K562 (cell line): ENCODE measurements around the gene SERPINH1. TPM values are rescaled to one million over a fixed set of nuclear protein-coding genes. Genes with fewer than 3 reads are reported as not detected.

ENCODE experiments used
- E2F3 ChIP-seq: fragments of 250-450 bp; sonication (Bioruptor Pico); IDR thresholded peaks from 2 replicates; pipeline ENCODE4 v1.4.0; 2020; ENCODE audit warnings: mild to moderate bottlenecking
- FOXK1 ChIP-seq: sonication (generic); formaldehyde crosslinking; IDR thresholded peaks from 2 replicates; pipeline ENCODE4 v1.8.0; 2022; ENCODE audit warnings: missing genetic modification reagents, mild to moderate bottlenecking, borderline replicate concordance
- HDAC3 ChIP-seq: fragments of 450-650 bp; IDR thresholded peaks from 2 replicates; pipeline ENCODE4 v1.6.1; 2018; ENCODE audit warnings: borderline replicate concordance, mild to moderate bottlenecking, moderate library complexity; ENCODE audit not compliant: partially characterized antibody
- MEF2D ChIP-seq: conservative IDR thresholded peaks from 2 replicates; pipeline ENCODE4 v1.6.1; 2016; ENCODE audit warnings: low read depth, missing genetic modification characterization, missing compliant biosample characterization
- NKRF ChIP-seq: fragments of 450-650 bp; IDR thresholded peaks from 2 replicates; pipeline ENCODE4 v1.6.1; 2016; ENCODE audit warnings: borderline replicate concordance
- PHB2 ChIP-seq: fragments of 450-650 bp; IDR thresholded peaks from 2 replicates; pipeline ENCODE4 v1.6.1; 2017; ENCODE audit warnings: low read depth
- PTRF ChIP-seq: fragments of 450-650 bp; IDR thresholded peaks from 2 replicates; pipeline ENCODE4 v1.6.1; 2016; ENCODE audit warnings: mild to moderate bottlenecking, missing genetic modification characterization, missing compliant biosample characterization
- RHOXF2B ChIP-seq: fragments of 250-450 bp; sonication (Bioruptor Pico); conservative IDR thresholded peaks from 2 replicates; pipeline ENCODE4 v1.5.1; 2021
- TEAD1 ChIP-seq, 2 experiments: fragments of 450-650 bp in 1 of 2; sonication (generic) in 1 of 2; formaldehyde crosslinking; IDR thresholded peaks; 2 replicates each; pipeline versions ENCODE4 v1.4.0 to v1.8.0; 2020 to 2022; ENCODE audit warnings: mild to moderate bottlenecking in 2 of 2, missing genetic modification reagents in 1 of 2
- TRIM24 ChIP-seq, 2 experiments: fragments of 450-650 bp; IDR thresholded peaks; 2 replicates each; pipeline ENCODE4 v1.6.1; 2016
- ZC3H11A ChIP-seq: IDR thresholded peaks from 2 replicates; pipeline ENCODE4 v1.6.1; 2012; ENCODE audit warnings: low read depth, low read length, improper control_type of control experiment
- ZNF146 ChIP-seq: IDR thresholded peaks from one replicate; pipeline ENCODE4 v1.6.1; 2018; ENCODE audit warnings: missing compliant biosample characterization; ENCODE audit not compliant: unreplicated experiment
- ZNF280A ChIP-seq: fragments of 450-650 bp; IDR thresholded peaks from 2 replicates; pipeline ENCODE4 v1.6.1; 2018; ENCODE audit warnings: mild to moderate bottlenecking, low read depth; ENCODE audit not compliant: partially characterized antibody
- ZNF318 ChIP-seq, 2 experiments: fragments of 450-650 bp; IDR thresholded peaks; 2 replicates each; pipeline ENCODE4 v1.6.1; 2016; ENCODE audit warnings: mild to moderate bottlenecking in 2 of 2, borderline replicate concordance in 1 of 2, low read depth in 1 of 2, moderate library complexity in 1 of 2
- ZSCAN29 ChIP-seq: fragments of 450-650 bp; IDR thresholded peaks from 2 replicates; pipeline ENCODE4 v1.6.1; 2017
- polyA plus RNA-seq, 8 experiments: library from polyadenylated mRNA; depleted of rRNA in 4 of 8; stranded (reverse) in 5 of 8; unstranded in 3 of 8; fragments of >200 nt; fragmentation: Nextera tagmentation in 2 of 8; fragmentation: Illumina TruSeq in 1 of 8; extraction: Ambion mirVana in 2 of 8; extraction: Trizol in 1 of 8; gene quantifications; 2 replicates each; pipeline versions ENCODE4 v1.2.1 to v1.2.3, GENCODE V29; 2011 to 2014; ENCODE audit warnings: inconsistent platforms in 1 of 8, missing spikeins in 1 of 8
- total RNA-seq, 7 experiments: library from RNA; depleted of rRNA in 6 of 7; stranded (reverse); fragments of >200 nt in 6 of 7; fragmentation: Illumina TruSeq in 2 of 7; extraction: Trizol in 2 of 7; gene quantifications; 2 replicates each; pipeline versions ENCODE4 v1.2.1 to v1.2.3, GENCODE V29; 2011 to 2021; ENCODE audit warnings: low replicate concordance in 1 of 7

The SERPINH1 gene
- total and polyA plus RNA-seq, 9 of the 15 experiments (the other 6 are each of a cell fraction or from before 2014, with no cell fraction given) = 2.8 to 106 (median 67.9) TPM

- peak in 1 of 2 experiments; percentile 17; a peak in 1 of 4 replicates for TF ChIP-seq ZNF318 (IDR thresholded peaks at IDR 0.05; ENCODE audit: borderline replicate concordance in 1 of 2, low read depth in 1 of 2)
- TF ChIP-seq PHB2 = peak; percentile 80; the same call in 1 of the 2 replicates
- TF ChIP-seq E2F3 = peak; percentile 95
- no peak for TF ChIP-seq ZNF146 (CRISPR knock-in tag)
- TF ChIP-seq ZC3H11A = no peak
- TF ChIP-seq FOXK1 (CRISPR knock-in tag) = no peak
- no peak for TF ChIP-seq ZSCAN29
- peak; percentile 16; the same call in 1 of the 2 replicates for TF ChIP-seq NKRF
- TF ChIP-seq TRIM24 (IDR thresholded peaks at IDR 0.05) = peak; percentile 77 to 82
- TF ChIP-seq PTRF (tag) = no peak
- no peak for TF ChIP-seq TEAD1 (CRISPR knock-in tag; IDR thresholded peaks at IDR 0.05)
- 0 out of 2 replicates have a peak, but pooled peaks have one; percentile 3 for TF ChIP-seq MEF2D (tag)
- no peak for TF ChIP-seq ZNF280A
- no peak for TF ChIP-seq RHOXF2B (CRISPR knock-in tag)
- peak; percentile 94 for TF ChIP-seq HDAC3
Measured at GRCh38 chr11:75534259-75535069, 27.6 kb upstream of the SERPINH1 start (continued).
